Lung (tissue), 12 donors: ENCODE data around the gene UBXN10. TPM values are rescaled to one million over a fixed set of nuclear protein-coding genes. Genes with fewer than 3 reads are reported as not detected.

Source experiments
- ATAC-seq: fragments of 200-7000 bp; cut with Tn5 transposase; one replicate; pipeline ENCODE4 v1.9.1; 2020; ENCODE audit warnings: moderate number of reproducible peaks; ENCODE audit not compliant: insufficient read depth, low FRiP score
- DNase-seq, 3 donors: peaks; one replicate each; pipeline ENCODE4 v3.0.0-alpha.2; 2013 to 2017
- H3K27ac ChIP-seq, 2 donors: one replicate each; pipeline ENCODE4 v1.5.1; 2013; ENCODE audit warnings: mild to moderate bottlenecking in 2 of 2, moderate library complexity in 2 of 2, control low read depth in 1 of 2, inconsistent platforms in 1 of 2, low read depth in 1 of 2, low read length in 1 of 2
- H3K27me3 ChIP-seq, 3 donors: one replicate each; pipeline ENCODE4 v1.5.1; 2013; ENCODE audit warnings: low read length in 2 of 3; ENCODE audit not compliant: control insufficient read depth in 3 of 3, insufficient read depth in 3 of 3
- H3K36me3 ChIP-seq, 4 donors: one replicate each; pipeline ENCODE4 v1.5.1; 2013; ENCODE audit warnings: low read length in 4 of 4, mild to moderate bottlenecking in 1 of 4, moderate library complexity in 1 of 4; ENCODE audit not compliant: control insufficient read depth in 4 of 4, insufficient read depth in 4 of 4
- H3K4me1 ChIP-seq, 5 donors: one replicate each; pipeline ENCODE4 v1.5.1; 2013; ENCODE audit warnings: low read length in 5 of 5, mild to moderate bottlenecking in 2 of 5, moderate library complexity in 1 of 5; ENCODE audit not compliant: control insufficient read depth in 5 of 5, insufficient read depth in 5 of 5
- H3K4me3 ChIP-seq: one replicate; pipeline ENCODE4 v1.5.1; 2013; ENCODE audit warnings: mild to moderate bottlenecking, control low read depth, moderate library complexity
- H3K9ac ChIP-seq, 2 donors: one replicate each; pipeline ENCODE4 v1.5.1; 2013; ENCODE audit warnings: low read length in 2 of 2, control low read depth in 1 of 2; ENCODE audit not compliant: insufficient read depth in 1 of 2
- H3K9me3 ChIP-seq, 4 donors: one replicate each; pipeline ENCODE4 v1.5.1; 2013; ENCODE audit warnings: low read length in 3 of 4, mild to moderate bottlenecking in 1 of 4, moderate library complexity in 1 of 4; ENCODE audit not compliant: control insufficient read depth in 4 of 4, insufficient read depth in 3 of 4
- CTCF ChIP-seq: IDR thresholded peaks from 2 replicates; pipeline ENCODE4 v1.5.1; 2012; ENCODE audit warnings: mild to moderate bottlenecking; ENCODE audit errors: control extremely low read depth, extremely low read depth
- WGBS, 2 donors: extraction: QIAGEN DNeasy Blood & Tissue Kit; methylation state at CpG; one replicate each; pipeline ENCODE4 v1.1.7; 2013; 5-methylcytosine and 5-hydroxymethylcytosine counted together
- polyA plus RNA-seq, 2 donors: library from polyadenylated mRNA; stranded (reverse); fragments of 200-250 nt; gene quantifications; one replicate each; pipeline ENCODE4 v1.2.1, GENCODE V29; 2013
- total RNA-seq, 2 donors: library from RNA; depleted of rRNA in 1 of 2; stranded (reverse); fragments of >200 nt in 1 of 2; gene quantifications; one replicate each; pipeline ENCODE4 v1.2.1, GENCODE V29; 2014 to 2021
- donor health status: control.
- donor health status: control.
- donor health status: Bipolar disorder and iron deficiency.
- donor health status: healthy.
- donor health status: DM: yes; HTN: yes; CAD: no.

UBXN10 gene
- total and polyA plus RNA-seq, 4 donors, result 2.5 to 19.7 (median 12.3) TPM

- WGBS, 2 donors, result 86 to 95% methylated on average over 5 of the region's 5 CpGs
- no peak overlapping the region for H3K4me3 ChIP-seq
Measured at GRCh38 chr1:20169932-20170331, 16.0 kb upstream of the UBXN10 start.

GRCh38 chr1:20172033-20172590, 13.8 kb upstream of the UBXN10 start:
- Histone ChIP-seq H3K27me3 (peaks cover 0 to 5% (median 0%) of the 10 kb centered on the region in 3 donors), H3K4me3 (no peak overlapping the region), H3K9ac (no peak overlapping the region), H3K27ac (no peak overlapping the region), H3K9me3 (no peaks in the 10 kb centered on the region), H3K4me1 (peaks cover 0 to 3% (median 0%) of the 10 kb centered on the region in 5 donors), H3K36me3 (no peaks in the 10 kb centered on the region)
- WGBS, 2 donors, result 77 to 86% methylated on average over 12 of the region's 12 CpGs
- no peak for TF ChIP-seq CTCF
- ATAC-seq, result no peak
- no peak for DNase-seq

More at GRCh38 chr1:20169932-20170331, 16.0 kb upstream of the UBXN10 start:
- Histone ChIP-seq H3K27ac (no peak overlapping the region), H3K9ac (no peak overlapping the region), H3K36me3 (no peaks in the 10 kb centered on the region), H3K27me3 (peaks cover 0 to 10% (median 0%) of the 10 kb centered on the region in 3 donors), H3K4me1 (peaks cover 0 to 4% (median 0%) of the 10 kb centered on the region in 5 donors), H3K9me3 (peaks cover 0 to 2% (median 0%) of the 10 kb centered on the region in 4 donors)
- DNase-seq (no peak), ATAC-seq (no peak)
- no peak for TF ChIP-seq CTCF

GRCh38 chr1:20174937-20175666, 10.8 kb upstream of the UBXN10 start:
- ATAC-seq, result no peak
- no peak for TF ChIP-seq CTCF

More at GRCh38 chr1:20174937-20175666, 10.8 kb upstream of the UBXN10 start:
- Histone ChIP-seq H3K36me3 (no peaks in the 10 kb centered on the region), H3K9me3 (peaks cover 0 to 5% (median 0%) of the 10 kb centered on the region in 4 donors), H3K4me1 (peaks cover 0 to 3% (median 0%) of the 10 kb centered on the region in 5 donors), H3K4me3 (no peak overlapping the region), H3K27ac (no peak overlapping the region), H3K27me3 (no peaks in the 10 kb centered on the region), H3K9ac (no peak overlapping the region)
- no peak for DNase-seq
- WGBS, 2 donors, result 56% methylated on average over 9 of the region's 9 CpGs
